MM.1S (cell line): ENCODE data around the gene ABCD1.

Experiments used
- DNase-seq: peaks from one replicate; pipeline ENCODE4 v3.0.0-alpha.2; 2015
- H2AFZ ChIP-seq: fragments of 300-600 bp; sonication (generic); 2 replicates; pipeline ENCODE4 v1.6.0; 2016; ENCODE audit warnings: antibody characterized with exemption, low read length
- H3F3A ChIP-seq: fragments of 300-600 bp; sonication (generic); 2 replicates; pipeline ENCODE4 v1.6.1; 2016; ENCODE audit warnings: mild to moderate bottlenecking, antibody characterized with exemption, low read length, moderate library complexity, mixed read lengths; ENCODE audit not compliant: insufficient read depth
- H3K27ac ChIP-seq: fragments of 300-600 bp; sonication (generic); 2 replicates; pipeline ENCODE4 v1.5.1; 2016; ENCODE audit warnings: mild to moderate bottlenecking, low read length
- H3K27me3 ChIP-seq: fragments of 300-600 bp; sonication (generic); replicated peaks from 2 replicates; pipeline ENCODE4 v1.6.0; 2016; ENCODE audit warnings: low read length; ENCODE audit not compliant: insufficient read depth
- H3K36me3 ChIP-seq: fragments of 300-600 bp; sonication (generic); replicated peaks from 2 replicates; pipeline ENCODE4 v1.6.1; 2016; ENCODE audit warnings: mild to moderate bottlenecking, low read length, mixed read lengths; ENCODE audit not compliant: insufficient read depth
- H3K4me1 ChIP-seq: fragments of 300-600 bp; sonication (generic); 2 replicates; pipeline ENCODE4 v1.6.1; 2016; ENCODE audit warnings: low read length, mixed read lengths
- H3K4me2 ChIP-seq: fragments of 300-600 bp; sonication (generic); 2 replicates; pipeline ENCODE4 v1.6.0; 2016; ENCODE audit warnings: low read depth, low read length
- H3K4me3 ChIP-seq: fragments of 300-600 bp; sonication (generic); 2 replicates; pipeline ENCODE4 v1.5.1; 2016; ENCODE audit warnings: low read length, mixed read lengths
- H3K79me2 ChIP-seq: fragments of 300-600 bp; sonication (generic); 2 replicates; pipeline ENCODE4 v1.6.1; 2016; ENCODE audit warnings: mixed run types, low read length, mixed read lengths
- H3K9ac ChIP-seq: fragments of 300-600 bp; sonication (generic); 2 replicates; pipeline ENCODE4 v1.6.1; 2016; ENCODE audit warnings: low read length, mixed read lengths
- H3K9me2 ChIP-seq: fragments of 300-600 bp; sonication (generic); replicated peaks from 2 replicates; pipeline ENCODE4 v1.6.1; 2016; ENCODE audit warnings: mild to moderate bottlenecking, low read length, mixed read lengths; ENCODE audit not compliant: insufficient read depth
- H3K9me3 ChIP-seq: fragments of 300-600 bp; sonication (generic); replicated peaks from 2 replicates; pipeline ENCODE4 v1.6.1; 2016; ENCODE audit warnings: mild to moderate bottlenecking, low read length, mixed read lengths; ENCODE audit not compliant: insufficient read depth
- H4K20me1 ChIP-seq: fragments of 300-600 bp; sonication (generic); 2 replicates; pipeline ENCODE4 v1.6.1; 2016; ENCODE audit warnings: mild to moderate bottlenecking, low read length, moderate library complexity, mixed read lengths; ENCODE audit not compliant: insufficient read depth
- EZH2 ChIP-seq: fragments of 300-600 bp; sonication (generic); optimal IDR thresholded peaks from 2 replicates; pipeline ENCODE3; 2017; ENCODE audit warnings: low read depth, mild to moderate bottlenecking, antibody characterized with exemption, low read length, mixed read lengths
- EZH2phosphoT487 ChIP-seq: fragments of 300-600 bp; sonication (generic); IDR thresholded peaks from 2 replicates; pipeline ENCODE4 v1.6.1; 2018; ENCODE audit warnings: antibody characterized with exemption, low read length
- TF ChIP-seq, protein P1 (sequence below): fragments of 300-600 bp; sonication (generic); IDR thresholded peaks from 2 replicates; pipeline ENCODE4 v1.5.1; 2016; ENCODE audit warnings: antibody characterized with exemption, low read length, mixed read lengths

ABCD1 gene

DNA sequence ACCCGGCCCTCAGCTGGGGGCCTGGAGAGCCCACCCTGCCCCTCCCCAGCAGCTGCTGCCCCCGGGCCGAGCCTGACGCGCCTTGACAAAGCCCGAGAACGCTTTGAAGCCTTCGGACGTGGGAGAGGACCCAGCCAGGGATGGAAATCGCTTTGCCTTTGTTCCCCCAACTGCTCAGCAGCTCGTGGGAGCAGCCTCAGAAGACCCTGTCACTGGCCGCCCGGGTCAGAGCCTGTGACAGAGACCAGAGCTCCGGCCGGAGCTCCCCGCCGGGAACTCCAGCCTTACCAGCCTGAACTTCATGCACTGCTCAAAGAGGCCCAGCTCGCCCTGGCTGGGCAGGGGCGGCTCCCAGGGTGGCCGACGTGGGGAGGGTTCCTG, 39.5 kb upstream of the ABCD1 start:
- H3K79me2 ChIP-seq = no peaks in the 10 kb centered on the region
- TF ChIP-seq EZH2phosphoT487 = no peak
- no peak overlapping the region for H3K4me3 ChIP-seq
- no peaks in the 10 kb centered on the region for H3F3A ChIP-seq
- peaks cover 5% of the 10 kb centered on the region; the same call in 1 of the 2 replicates for H3K27me3 ChIP-seq
- H3K4me1 ChIP-seq = no peaks in the 10 kb centered on the region
- H3K9me3 ChIP-seq = no peaks in the 10 kb centered on the region
- no peak overlapping the region for H3K9ac ChIP-seq
- no peaks in the 10 kb centered on the region for H3K9me2 ChIP-seq
- no peaks in the 10 kb centered on the region for H3K36me3 ChIP-seq
- H3K4me2 ChIP-seq = no peak overlapping the region
- DNase-seq = no peak
- H3K27ac ChIP-seq = no peak overlapping the region
- H2AFZ ChIP-seq = no peak overlapping the region
- no peaks in the 10 kb centered on the region for H4K20me1 ChIP-seq

DNA sequence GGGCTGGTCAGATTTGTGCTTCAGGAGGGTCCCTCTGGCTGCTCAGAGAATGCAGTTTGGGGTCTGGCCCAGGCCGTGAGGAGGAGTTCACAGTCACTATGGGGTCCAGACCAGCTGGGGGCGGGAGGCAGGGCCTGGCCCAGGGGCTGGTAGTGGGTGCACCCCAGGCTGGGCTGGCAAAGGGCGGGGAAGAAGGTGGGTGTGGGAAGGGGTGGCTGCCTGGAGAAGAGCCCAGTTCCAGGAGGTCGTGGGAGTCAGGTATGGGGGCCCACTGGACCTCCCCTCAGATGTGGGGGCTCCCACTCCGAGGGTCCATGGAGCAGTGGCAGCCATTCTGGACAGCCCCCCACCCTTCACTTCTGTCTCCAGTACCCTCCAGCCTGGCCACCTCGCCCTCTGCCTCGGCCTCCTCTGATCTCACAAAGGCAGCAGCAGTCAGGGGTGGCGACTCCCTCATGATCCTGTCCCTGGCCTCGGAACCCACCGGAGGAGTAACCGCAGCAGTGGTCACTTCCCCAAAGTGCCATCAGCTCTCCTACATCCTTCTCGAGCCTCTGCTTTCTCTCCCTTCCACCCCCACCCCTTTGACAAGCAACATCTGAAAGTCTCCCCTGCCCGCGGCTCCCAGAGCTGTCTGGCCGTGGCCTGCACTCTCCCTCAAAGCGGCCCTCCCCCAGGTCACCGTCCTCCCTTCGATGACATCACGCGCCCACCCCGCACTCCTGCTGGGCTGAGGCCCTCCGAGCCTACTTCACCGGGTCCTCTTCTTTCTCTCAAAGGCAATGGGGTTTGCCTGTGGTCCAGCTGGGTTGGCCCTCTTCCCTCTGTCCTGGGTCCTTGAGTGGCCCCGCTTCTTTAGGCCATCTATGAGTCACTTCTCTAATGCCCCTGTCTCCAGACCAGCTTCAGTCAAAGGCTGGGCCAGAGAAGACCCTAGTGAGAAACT, 38.6 kb upstream of the ABCD1 start:
- H3K9me3 ChIP-seq = no peaks in the 10 kb centered on the region
- H3F3A ChIP-seq = no peaks in the 10 kb centered on the region
- H3K4me3 ChIP-seq = no peak overlapping the region
- H3K4me2 ChIP-seq = no peak overlapping the region
- no peaks in the 10 kb centered on the region for H4K20me1 ChIP-seq
- no peaks in the 10 kb centered on the region for H3K36me3 ChIP-seq
- no peak for TF ChIP-seq EZH2
- TF ChIP-seq, protein P1, sequence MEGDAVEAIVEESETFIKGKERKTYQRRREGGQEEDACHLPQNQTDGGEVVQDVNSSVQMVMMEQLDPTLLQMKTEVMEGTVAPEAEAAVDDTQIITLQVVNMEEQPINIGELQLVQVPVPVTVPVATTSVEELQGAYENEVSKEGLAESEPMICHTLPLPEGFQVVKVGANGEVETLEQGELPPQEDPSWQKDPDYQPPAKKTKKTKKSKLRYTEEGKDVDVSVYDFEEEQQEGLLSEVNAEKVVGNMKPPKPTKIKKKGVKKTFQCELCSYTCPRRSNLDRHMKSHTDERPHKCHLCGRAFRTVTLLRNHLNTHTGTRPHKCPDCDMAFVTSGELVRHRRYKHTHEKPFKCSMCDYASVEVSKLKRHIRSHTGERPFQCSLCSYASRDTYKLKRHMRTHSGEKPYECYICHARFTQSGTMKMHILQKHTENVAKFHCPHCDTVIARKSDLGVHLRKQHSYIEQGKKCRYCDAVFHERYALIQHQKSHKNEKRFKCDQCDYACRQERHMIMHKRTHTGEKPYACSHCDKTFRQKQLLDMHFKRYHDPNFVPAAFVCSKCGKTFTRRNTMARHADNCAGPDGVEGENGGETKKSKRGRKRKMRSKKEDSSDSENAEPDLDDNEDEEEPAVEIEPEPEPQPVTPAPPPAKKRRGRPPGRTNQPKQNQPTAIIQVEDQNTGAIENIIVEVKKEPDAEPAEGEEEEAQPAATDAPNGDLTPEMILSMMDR = no peak
- no peak for TF ChIP-seq EZH2phosphoT487
- no peak for DNase-seq
- H3K9me2 ChIP-seq = no peaks in the 10 kb centered on the region
- H3K27ac ChIP-seq = no peak overlapping the region
- H3K27me3 ChIP-seq = peaks cover 5% of the 10 kb centered on the region; the same call in 1 of the 2 replicates
- H2AFZ ChIP-seq = no peak overlapping the region
- H3K9ac ChIP-seq = no peak overlapping the region
- no peaks in the 10 kb centered on the region for H3K4me1 ChIP-seq
- no peaks in the 10 kb centered on the region for H3K79me2 ChIP-seq

DNA sequence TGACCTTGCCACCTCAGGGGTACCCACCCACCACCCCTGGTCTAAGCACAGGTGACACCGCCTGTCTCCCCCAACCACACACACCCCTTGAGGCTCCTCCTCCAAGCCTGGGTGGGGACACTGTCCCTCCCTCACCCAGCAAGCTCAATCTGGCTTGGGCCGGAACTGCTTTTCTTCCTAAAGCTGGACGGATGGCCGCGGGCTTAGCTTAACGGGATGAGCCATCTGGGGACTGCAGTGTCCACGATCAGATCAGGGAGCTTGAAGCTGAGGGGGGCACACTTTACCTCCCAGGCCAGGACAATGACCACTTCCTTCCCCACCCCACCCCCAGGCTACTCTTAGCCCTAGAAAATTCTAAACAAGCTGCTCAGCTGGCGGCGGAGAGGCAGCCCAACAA, 37.9 kb upstream of the ABCD1 start:
- Histone ChIP-seq H3K4me3 (no peak overlapping the region), H3K9me2 (no peaks in the 10 kb centered on the region), H3K27ac (no peak overlapping the region), H3K36me3 (no peaks in the 10 kb centered on the region), H3K9ac (no peak overlapping the region), H3K79me2 (no peaks in the 10 kb centered on the region), H3K9me3 (no peaks in the 10 kb centered on the region), H3F3A (no peaks in the 10 kb centered on the region), H2AFZ (no peak overlapping the region), H4K20me1 (no peaks in the 10 kb centered on the region), H3K4me2 (no peak overlapping the region), H3K4me1 (no peaks in the 10 kb centered on the region), H3K27me3 (peaks cover 5% of the 10 kb centered on the region; the same call in 1 of the 2 replicates)
- no peak for TF ChIP-seq EZH2
- TF ChIP-seq, protein P1 = no peak
- DNase-seq = no peak
